ENCODE data around the gene OR6M1.

Gene OR6M1

DNA sequence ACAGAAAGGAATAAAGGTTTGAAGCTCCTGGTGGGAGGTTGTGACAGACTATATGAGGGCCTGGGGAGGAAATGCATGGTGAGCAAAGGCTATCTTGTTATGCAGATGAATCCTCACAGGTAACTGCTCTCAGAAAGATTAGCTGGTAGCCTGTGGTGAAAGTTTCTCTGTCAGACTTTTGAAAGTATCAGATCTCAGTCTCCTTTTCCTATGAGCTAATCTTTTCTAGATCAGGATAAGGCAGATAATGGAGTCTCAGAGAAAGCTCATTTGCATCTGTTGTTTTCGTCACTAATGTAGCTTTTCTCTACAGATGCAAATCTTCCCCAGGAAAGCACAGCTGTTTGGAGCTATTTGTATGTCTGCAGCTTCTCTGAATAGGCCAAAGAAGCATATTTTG is 30.9 kb downstream of the OR6M1 start:
- DNase-seq, result no peak

DNA sequence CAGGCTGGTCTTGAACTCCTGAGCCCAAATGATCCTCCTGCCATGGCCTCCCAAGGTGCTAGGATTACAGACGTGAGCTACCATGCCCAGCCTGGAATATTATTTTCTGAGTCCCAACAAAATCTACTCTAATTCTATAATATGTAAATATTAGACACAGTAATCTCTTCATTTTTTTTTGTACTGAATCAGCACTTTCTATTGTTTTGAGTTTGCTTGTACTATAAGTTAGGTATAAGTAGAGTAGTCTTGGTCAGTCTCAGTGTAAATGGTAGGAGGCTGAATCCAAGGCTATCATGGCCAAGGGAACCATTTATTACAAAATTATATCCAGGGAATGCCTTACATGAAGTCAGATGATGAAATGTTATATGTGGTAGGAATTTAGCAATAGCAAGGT is 32.2 kb downstream of the OR6M1 start:
- DNase-seq, result no peak

DNA sequence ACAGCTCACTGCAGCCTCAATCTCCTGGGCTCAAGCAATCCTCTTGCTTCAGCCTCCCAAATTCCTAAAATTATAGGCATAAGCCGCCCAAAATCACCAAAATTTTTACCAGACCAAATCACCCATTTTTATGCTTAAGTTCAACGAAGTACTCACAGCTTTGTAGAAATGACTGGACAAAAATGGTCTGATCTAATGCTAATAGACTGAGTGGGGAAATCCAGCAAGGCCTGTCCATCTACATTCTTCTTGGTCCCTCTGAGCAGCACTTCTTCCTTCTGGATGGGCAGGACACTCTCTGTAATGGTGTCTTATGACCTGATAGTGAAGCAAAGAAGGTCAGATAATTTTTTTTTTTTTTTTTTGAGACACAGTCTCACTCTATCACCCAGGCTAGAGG is 33.1 kb downstream of the OR6M1 start:
- no peak for DNase-seq

DNA sequence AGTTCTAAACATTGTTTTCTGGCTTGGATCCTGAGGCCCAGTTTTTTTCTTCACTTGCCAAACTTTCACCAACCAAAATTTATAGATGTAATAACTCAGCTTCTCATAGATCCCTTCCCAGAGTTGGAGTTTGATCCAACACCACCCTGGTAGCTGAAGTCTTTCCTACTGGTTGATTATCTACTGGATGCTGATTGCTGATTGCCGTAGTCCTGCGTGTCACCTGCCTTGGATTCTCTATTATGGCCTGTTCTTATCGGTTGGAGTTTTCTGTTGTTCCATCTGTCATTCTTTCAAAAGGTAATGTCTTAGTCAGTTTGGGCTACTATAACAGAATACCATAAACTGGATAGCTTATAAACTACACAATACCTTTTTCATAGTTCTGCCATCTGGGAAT is 34.5 kb downstream of the OR6M1 start:
- DNase-seq, result no peak

DNA sequence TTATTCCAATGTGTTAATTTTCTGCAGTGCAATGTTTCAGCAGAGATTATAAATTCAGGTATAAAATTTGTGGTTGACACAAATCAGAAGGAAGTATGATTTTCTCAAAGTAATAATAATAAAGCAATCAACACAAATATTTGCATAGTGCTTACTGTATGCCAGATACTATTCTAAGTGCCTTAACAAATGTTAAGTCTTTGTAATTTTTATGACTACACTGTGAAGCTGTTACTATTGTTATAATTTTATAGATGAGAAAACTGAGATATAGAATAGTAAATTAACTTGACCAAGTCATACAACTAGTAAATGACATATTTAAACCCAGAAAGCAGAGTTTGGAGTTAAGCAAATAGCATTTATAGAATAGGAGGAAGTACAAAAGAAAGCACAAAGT is 35.4 kb downstream of the OR6M1 start:
- DNase-seq, result no peak

DNA sequence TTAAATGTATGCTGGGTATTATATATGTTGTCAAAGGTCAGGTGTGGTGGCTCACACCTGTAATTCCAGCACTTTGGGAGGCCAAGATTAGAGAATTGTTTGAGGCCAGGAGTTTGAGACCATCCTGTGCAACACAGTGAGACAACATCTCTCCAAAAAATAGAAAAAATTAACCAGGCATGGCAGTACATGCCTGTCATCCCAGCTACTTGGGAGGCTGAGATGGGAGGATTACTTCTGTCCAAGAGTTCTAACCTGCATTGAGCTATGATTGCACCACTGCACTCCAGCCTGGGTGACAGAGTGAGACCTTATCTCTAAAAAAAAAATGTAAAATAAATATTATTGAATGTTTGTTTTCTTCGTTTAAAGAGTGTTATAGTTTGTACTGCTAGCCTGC is 40.5 kb downstream of the OR6M1 start:
- no peak for DNase-seq

DNA sequence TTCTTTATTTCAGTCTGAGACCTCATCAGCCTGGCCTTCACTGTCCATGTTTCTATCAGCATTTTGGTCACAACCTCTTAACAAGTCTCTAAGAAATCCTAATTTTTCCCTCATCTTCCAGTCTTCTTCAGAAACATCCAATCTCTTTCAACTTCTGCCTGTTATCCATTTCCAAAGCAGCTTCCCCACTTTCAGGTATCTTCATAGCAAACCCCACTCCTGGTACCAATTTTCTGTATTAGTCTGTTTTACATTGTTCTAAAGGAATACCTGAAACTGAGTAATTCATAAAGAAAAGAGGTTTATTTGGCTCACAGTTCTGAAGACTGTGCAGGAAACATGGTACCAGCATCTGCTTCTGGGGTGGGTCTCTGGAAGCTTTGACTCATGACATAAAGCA is 43.7 kb downstream of the OR6M1 start:
- no peak for DNase-seq

DNA sequence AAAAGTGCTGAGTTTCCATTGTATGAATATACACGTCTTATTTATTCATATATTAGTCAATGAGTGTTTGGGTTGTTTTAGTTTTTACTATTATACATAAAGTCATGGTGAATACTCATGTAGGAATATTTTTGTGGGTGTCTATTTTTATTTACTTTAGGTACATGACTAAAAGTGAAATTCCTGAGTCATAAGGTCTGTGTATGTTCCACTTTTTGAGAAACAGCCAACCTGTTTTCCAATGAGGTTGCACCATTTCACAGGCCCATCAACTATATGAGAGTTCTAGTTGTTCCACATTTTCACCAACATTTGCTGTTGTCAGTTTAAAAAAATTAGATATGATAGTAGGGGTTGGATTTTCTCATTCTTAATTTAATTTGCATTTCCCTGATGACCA is 45.3 kb downstream of the OR6M1 start:
- no peak for DNase-seq

DNA sequence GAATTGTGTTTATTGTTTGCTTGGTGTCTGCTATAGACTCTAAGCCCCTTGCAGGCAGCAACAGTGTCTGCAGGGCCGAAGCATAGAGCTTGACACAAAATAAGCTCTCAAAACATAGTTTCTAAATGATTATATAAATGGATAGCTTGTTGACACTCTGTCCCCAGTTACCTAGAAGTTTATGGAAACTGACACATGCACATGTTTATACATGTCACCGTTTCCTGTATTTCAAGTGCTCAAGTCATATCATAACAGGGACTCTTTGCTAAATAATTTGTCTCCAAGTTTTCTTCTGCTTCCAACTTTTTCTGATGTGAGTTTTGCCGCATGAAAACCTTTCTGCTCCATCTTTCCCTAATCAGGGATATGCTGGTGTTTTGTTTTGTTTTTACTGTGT is 48.2 kb downstream of the OR6M1 start:
- DNase-seq, result no peak

DNA sequence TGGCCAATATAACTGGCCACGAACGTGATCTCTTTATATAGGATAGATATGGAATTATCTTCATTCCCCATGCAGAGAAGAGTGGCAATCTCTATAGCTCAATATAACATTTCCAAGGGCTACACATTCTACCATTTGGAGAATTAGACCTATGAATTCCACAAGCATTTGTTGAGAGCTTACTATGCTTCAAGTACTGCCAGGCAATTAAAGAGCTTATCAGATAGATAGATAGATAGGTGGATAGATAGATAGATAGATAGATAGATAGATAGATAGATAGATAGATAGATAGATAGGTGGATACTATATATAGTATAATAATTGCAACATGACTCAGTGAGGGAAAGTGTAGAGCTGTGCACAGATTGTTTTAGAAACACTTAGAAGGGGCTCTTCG is 50.3 kb downstream of the OR6M1 start:
- no peak for DNase-seq

Measured in activated CD4-positive, alpha-beta T cell treated with anti-CD3 and anti-CD28 coated beads for 4 hours (primary cell).